CD14-positive monocyte (primary cell): ENCODE results near the gene IL6ST. TPM values are rescaled to one million over a fixed set of nuclear protein-coding genes. Genes with fewer than 3 reads are reported as not detected.
"Not testable (repeated sequence)": the region's sequence is repeated elsewhere in the genome, so short reads cannot be mapped to it uniquely, and the experiment has no call there.

ENCODE experiments used
- DNase-seq, 3 donors: peaks; one replicate each; pipeline ENCODE4 v3.0.0-alpha.2; 2011 to 2022
- H2AFZ ChIP-seq: 2 replicates; pipeline ENCODE4 v1.6.0; 2012; ENCODE audit warnings: mild to moderate bottlenecking, low read depth, low read length, inconsistent platforms; ENCODE audit not compliant: insufficient read depth, poor library complexity, severe bottlenecking
- H3K27ac ChIP-seq, 2 donors: 1 replicate in 1 of 2; 2 replicates in 1 of 2; pipeline ENCODE4 v1.5.1; 2012 to 2013; ENCODE audit warnings: low read length in 2 of 2, control low read depth in 1 of 2, inconsistent platforms in 1 of 2, low read depth in 1 of 2, mild to moderate bottlenecking in 1 of 2
- H3K27me3 ChIP-seq, 2 donors: one replicate each; pipeline versions ENCODE4 v1.6.0 to v1.6.1; 2011 to 2013; ENCODE audit warnings: low read length in 2 of 2; ENCODE audit not compliant: control insufficient read depth in 2 of 2, insufficient read depth in 2 of 2
- H3K36me3 ChIP-seq, 2 donors: replicated peaks in 1 of 2; 1 replicate in 1 of 2; 2 replicates in 1 of 2; pipeline versions ENCODE4 v1.5.1 to v1.6.1; 2012 to 2013; ENCODE audit warnings: low read length in 2 of 2, control low read depth in 1 of 2, inconsistent platforms in 1 of 2, mild to moderate bottlenecking in 1 of 2; ENCODE audit not compliant: insufficient read depth in 2 of 2, control insufficient read depth in 1 of 2
- H3K4me1 ChIP-seq, 2 donors: 1 replicate in 1 of 2; 2 replicates in 1 of 2; pipeline versions ENCODE4 v1.5.1 to v1.6.1; 2012 to 2013; ENCODE audit warnings: low read length in 2 of 2, control low read depth in 1 of 2, inconsistent platforms in 1 of 2, mild to moderate bottlenecking in 1 of 2, moderate library complexity in 1 of 2; ENCODE audit not compliant: insufficient read depth in 2 of 2, control insufficient read depth in 1 of 2
- H3K4me2 ChIP-seq: replicated peaks from 2 replicates; pipeline ENCODE3; 2012; ENCODE audit warnings: low read length, moderate library complexity, mild to moderate bottlenecking; ENCODE audit not compliant: poor library complexity, severe bottlenecking; ENCODE audit errors: extremely low read depth
- H3K4me3 ChIP-seq, 3 experiments: fragments of 200-600 bp in 1 of 3; sonication (generic) in 1 of 3; replicated peaks in 1 of 3; 1 replicate in 2 of 3; 2 replicates in 1 of 3; pipeline ENCODE4 v1.5.1; 2011 to 2013; ENCODE audit warnings: low read length in 3 of 3, mild to moderate bottlenecking in 3 of 3, control low read depth in 2 of 3, low read depth in 2 of 3, inconsistent platforms in 1 of 3, moderate library complexity in 1 of 3
- H3K79me2 ChIP-seq: 2 replicates; pipeline ENCODE4 v1.6.0; 2012; ENCODE audit warnings: mild to moderate bottlenecking, control low read depth, inconsistent platforms, low read length, moderate library complexity; ENCODE audit not compliant: insufficient read depth
- H3K9ac ChIP-seq: 2 replicates; pipeline ENCODE4 v1.6.0; 2017; ENCODE audit warnings: low read length, mild to moderate bottlenecking; ENCODE audit not compliant: insufficient read depth, poor library complexity, severe bottlenecking
- H3K9me3 ChIP-seq, 2 donors: replicated peaks in 1 of 2; 1 replicate in 1 of 2; 2 replicates in 1 of 2; pipeline versions ENCODE4 v1.5.1 to v1.6.1; 2012 to 2013; ENCODE audit warnings: low read length in 2 of 2, control low read depth in 1 of 2; ENCODE audit not compliant: control insufficient read depth in 1 of 2, insufficient read depth in 1 of 2
- H4K20me1 ChIP-seq: 2 replicates; pipeline ENCODE4 v1.6.0; 2012; ENCODE audit warnings: mild to moderate bottlenecking, low read length, control low read depth, moderate library complexity; ENCODE audit not compliant: insufficient read depth
- H3K27ac Mint-ChIP-seq, 7 donors: one replicate each; pipeline ENCODE4 v1.8.0; 2020; ENCODE audit warnings: mild to moderate bottlenecking in 7 of 7, mixed read lengths in 7 of 7, moderate library complexity in 6 of 7, inconsistent platforms in 2 of 7
- H3K27me3 Mint-ChIP-seq, 3 donors: one replicate each; pipeline ENCODE4 v1.8.0; 2021 to 2022; ENCODE audit warnings: low read depth in 3 of 3, mild to moderate bottlenecking in 3 of 3, mixed read lengths in 3 of 3, moderate library complexity in 3 of 3, inconsistent platforms in 1 of 3
- H3K36me3 Mint-ChIP-seq, 2 donors: one replicate each; pipeline ENCODE4 v1.8.0; 2020; ENCODE audit warnings: mixed read lengths in 2 of 2, inconsistent platforms in 1 of 2, mild to moderate bottlenecking in 1 of 2
- H3K4me1 Mint-ChIP-seq: one replicate; pipeline ENCODE4 v1.8.0; 2020; ENCODE audit warnings: mild to moderate bottlenecking, mixed read lengths
- H3K4me3 Mint-ChIP-seq, 2 donors: one replicate each; pipeline ENCODE4 v1.8.0; 2020; ENCODE audit warnings: mild to moderate bottlenecking in 2 of 2, mixed read lengths in 2 of 2, moderate library complexity in 1 of 2
- H3K9me3 Mint-ChIP-seq, 7 donors: one replicate each; pipeline ENCODE4 v1.8.0; 2020 to 2022; ENCODE audit warnings: mixed read lengths in 7 of 7, mild to moderate bottlenecking in 6 of 7, moderate library complexity in 6 of 7, inconsistent platforms in 2 of 7
- WGBS: methylation state at CpG from one replicate; pipeline ENCODE4 v1.1.5; 2013; ENCODE audit warnings: missing lambda C conversion rate; ENCODE audit not compliant: insufficient coverage; 5-methylcytosine and 5-hydroxymethylcytosine counted together
- intact Hi-C, 2 donors: fragments of 100-400 bp; cut with micrococcal nuclease; formaldehyde crosslinking; loops; one replicate each; pipeline versions ENCODE4 v1.15.0 to v1.15.1; 2023
- polyA plus RNA-seq, 3 donors: library from polyadenylated mRNA; depleted of rRNA in 1 of 3; unstranded in 2 of 3; stranded (reverse) in 1 of 3; fragments of 300-500 nt in 2 of 3; fragments of >200 nt in 1 of 3; fragmentation: Illumina TruSeq in 2 of 3; gene quantifications; 1 replicate in 2 of 3; 2 replicates in 1 of 3; pipeline ENCODE4 v1.2.3, GENCODE V29; 2012 to 2021
- TF ChIP-seq, protein P1 (sequence below): fragments of 200-600 bp; IDR thresholded peaks from one replicate; pipeline ENCODE4 v1.8.0; 2022; ENCODE audit warnings: antibody characterized with exemption, mild to moderate bottlenecking

IL6ST gene
- polyA plus RNA-seq, 3 donors = 22.1 to 28.7 (median 25.7) TPM

DNA sequence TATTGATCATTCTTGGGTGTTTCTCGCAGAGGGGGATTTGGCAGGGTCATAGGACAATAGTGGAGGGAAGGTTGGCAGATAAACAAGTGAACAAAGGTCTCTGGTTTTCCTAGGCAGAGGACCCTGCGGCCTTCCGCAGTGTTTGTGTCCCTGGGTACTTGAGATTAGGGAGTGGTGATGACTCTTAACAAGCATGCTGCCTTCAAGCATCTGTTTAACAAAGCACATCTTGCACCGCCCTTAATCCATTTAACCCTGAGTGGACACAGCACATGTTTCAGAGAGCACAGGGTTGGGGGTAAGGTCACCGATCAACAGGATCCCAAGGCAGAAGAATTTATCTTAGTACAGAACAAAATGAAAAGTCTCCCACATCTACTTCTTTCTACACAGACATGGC, 19.2 kb upstream of the IL6ST start:
- DNase-seq, H4K20me1 ChIP-seq, H3K27me3 ChIP-seq, H2AFZ ChIP-seq, H3K4me3 Mint-ChIP-seq, H3K9me3 ChIP-seq, H3K4me3 ChIP-seq, H3K36me3 Mint-ChIP-seq, H3K9ac ChIP-seq, H3K27me3 Mint-ChIP-seq, H3K79me2 ChIP-seq, H3K4me2 ChIP-seq, H3K36me3 ChIP-seq, H3K27ac Mint-ChIP-seq, intact Hi-C loops, H3K27ac ChIP-seq: not testable (repeated sequence)
- peaks cover 15% of the 10 kb centered on the region for H3K4me1 Mint-ChIP-seq
- H3K9me3 Mint-ChIP-seq = peaks cover 0 to 10% (median 6%) of the 10 kb centered on the region in 7 donors
- H3K4me1 ChIP-seq = peaks cover 12 to 19% of the 10 kb centered on the region in 2 donors
- WGBS = no CpG with 5 or more reads among the region's 5 CpGs

DNA sequence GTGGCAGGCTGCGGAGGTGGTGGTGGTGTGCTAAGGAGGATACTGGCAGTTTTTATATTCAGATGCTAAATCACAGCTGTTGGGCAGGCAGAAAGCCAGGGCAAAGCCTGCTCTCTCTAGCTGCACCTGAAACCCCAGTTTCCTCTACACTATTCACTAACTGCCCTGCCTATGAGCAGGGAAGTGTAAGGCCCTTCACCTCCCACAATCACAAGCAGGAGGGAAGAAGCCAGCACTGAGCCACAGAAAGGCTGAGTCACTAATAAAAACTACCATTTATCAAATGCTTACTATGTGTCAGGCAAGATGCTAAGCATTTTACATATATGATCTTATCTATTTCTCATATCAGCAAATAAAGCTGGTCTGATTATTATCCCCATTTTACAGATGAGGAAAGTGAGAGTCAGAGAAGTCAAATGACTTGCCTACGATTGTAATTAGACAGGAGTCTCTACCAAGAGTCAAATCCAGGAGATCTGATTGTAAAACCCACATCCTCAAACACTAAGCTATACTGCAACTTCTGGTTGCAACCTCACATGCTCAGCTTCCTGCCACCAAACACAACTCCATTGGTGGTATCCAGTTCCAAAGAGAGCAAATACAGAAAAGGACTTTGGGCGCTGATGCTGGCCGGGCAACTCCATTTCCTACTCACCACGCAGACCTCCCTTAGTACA, 17.7 kb upstream of the IL6ST start:
- Mint-ChIP-seq H3K4me3 (no peak overlapping the region), H3K27ac (peak overlapping the region in 6 of 7 donors; percentile 17 to 85 (median 53)), H3K27me3 (peaks cover 0 to 3% (median 0%) of the 10 kb centered on the region in 3 donors), H3K4me1 (peaks cover 13% of the 10 kb centered on the region), H3K36me3 (peaks cover 0 to 5% of the 10 kb centered on the region in 2 donors), H3K9me3 (peaks cover 0 to 9% (median 6%) of the 10 kb centered on the region in 7 donors)
- Histone ChIP-seq H2AFZ (no peak overlapping the region), H3K4me1 (peaks cover 12 to 17% of the 10 kb centered on the region in 2 donors), H4K20me1 (no peaks in the 10 kb centered on the region), H3K4me2 (peak overlapping the region; percentile 2), H3K9ac (no peak overlapping the region), H3K36me3 (no peaks in the 10 kb centered on the region), H3K9me3 (peaks cover 0 to 3% of the 10 kb centered on the region in 2 donors), H3K4me3 (no peak overlapping the region), H3K27ac (peak overlapping the region in 1 of 2 donors; percentile 12), H3K27me3 (no peaks in the 10 kb centered on the region), H3K79me2 (no peaks in the 10 kb centered on the region)
- no CpG with 5 or more reads among the region's 5 CpGs for WGBS
- intact Hi-C loops = no loop called here
- peak in 1 of 3 donors; percentile 33 for DNase-seq
- TF ChIP-seq, protein P1, sequence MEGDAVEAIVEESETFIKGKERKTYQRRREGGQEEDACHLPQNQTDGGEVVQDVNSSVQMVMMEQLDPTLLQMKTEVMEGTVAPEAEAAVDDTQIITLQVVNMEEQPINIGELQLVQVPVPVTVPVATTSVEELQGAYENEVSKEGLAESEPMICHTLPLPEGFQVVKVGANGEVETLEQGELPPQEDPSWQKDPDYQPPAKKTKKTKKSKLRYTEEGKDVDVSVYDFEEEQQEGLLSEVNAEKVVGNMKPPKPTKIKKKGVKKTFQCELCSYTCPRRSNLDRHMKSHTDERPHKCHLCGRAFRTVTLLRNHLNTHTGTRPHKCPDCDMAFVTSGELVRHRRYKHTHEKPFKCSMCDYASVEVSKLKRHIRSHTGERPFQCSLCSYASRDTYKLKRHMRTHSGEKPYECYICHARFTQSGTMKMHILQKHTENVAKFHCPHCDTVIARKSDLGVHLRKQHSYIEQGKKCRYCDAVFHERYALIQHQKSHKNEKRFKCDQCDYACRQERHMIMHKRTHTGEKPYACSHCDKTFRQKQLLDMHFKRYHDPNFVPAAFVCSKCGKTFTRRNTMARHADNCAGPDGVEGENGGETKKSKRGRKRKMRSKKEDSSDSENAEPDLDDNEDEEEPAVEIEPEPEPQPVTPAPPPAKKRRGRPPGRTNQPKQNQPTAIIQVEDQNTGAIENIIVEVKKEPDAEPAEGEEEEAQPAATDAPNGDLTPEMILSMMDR = no peak
